ENCODE results near the gene AIMP2.
"Not testable (repeated sequence)": the region's sequence is repeated elsewhere in the genome, so short reads cannot be mapped to it uniquely, and the experiment has no call there.

GRCh38 chr7:5973580-5973979 is 35.5 kb upstream of the AIMP2 start:
- TF ChIP-seq CTCF (IDR thresholded peaks at IDR 0.05; ENCODE audit: low read depth, low read length, missing input control); REST (IDR thresholded peaks at IDR 0.05); TAF1 (conservative IDR thresholded peaks at IDR 0.05); GABPA (IDR thresholded peaks at IDR 0.05 in 1 of 2, conservative IDR thresholded peaks at IDR 0.05 in 1 of 2); RAD21 (IDR thresholded peaks at IDR 0.05); ATF3 (IDR thresholded peaks at IDR 0.05); SP1 (IDR thresholded peaks at IDR 0.05); MAX (IDR thresholded peaks at IDR 0.05); NR2F2 (IDR thresholded peaks at IDR 0.05); EGR1 (IDR thresholded peaks at IDR 0.05; ENCODE audit: low read depth in 2 of 2); FOXA1 (IDR thresholded peaks at IDR 0.05): not testable (repeated sequence)

Data from liver (tissue), 3 donors.